BLaER1 (cell line): ENCODE results near the gene SAMD4A.

Experiments used
- H3K27ac ChIP-seq: shearing (Covaris generic); formaldehyde crosslinking; 2 replicates; pipeline ENCODE4 v1.8.1; 2022
- H3K27me3 ChIP-seq: shearing (Covaris generic); formaldehyde crosslinking; 2 replicates; pipeline ENCODE4 v1.8.1; 2022
- H3K36me3 ChIP-seq: shearing (Covaris generic); formaldehyde crosslinking; 2 replicates; pipeline ENCODE4 v1.8.1; 2022
- H3K4me1 ChIP-seq: shearing (Covaris generic); formaldehyde crosslinking; 2 replicates; pipeline ENCODE4 v1.8.1; 2022
- H3K4me2 ChIP-seq: shearing (Covaris generic); formaldehyde crosslinking; 2 replicates; pipeline ENCODE4 v1.8.1; 2022
- H3K4me3 ChIP-seq: shearing (Covaris generic); formaldehyde crosslinking; 2 replicates; pipeline ENCODE4 v1.8.1; 2022
- H3K9ac ChIP-seq: shearing (Covaris generic); formaldehyde crosslinking; 2 replicates; pipeline ENCODE4 v1.8.1; 2022
- H3K9me3 ChIP-seq: shearing (Covaris generic); formaldehyde crosslinking; 2 replicates; pipeline ENCODE4 v1.8.1; 2022
- H4K20me1 ChIP-seq: shearing (Covaris generic); formaldehyde crosslinking; 2 replicates; pipeline ENCODE4 v1.8.1; 2022
- Cebpa-rat ChIP-seq: shearing (Covaris generic); IDR thresholded peaks from 2 replicates; pipeline ENCODE4 v1.8.1; 2022

SAMD4A gene

GRCh38 chr14:54565785-54566409 is 1.0 kb upstream of the SAMD4A start:
- peak overlapping the region; percentile 98 for H3K4me2 ChIP-seq
- no peak for TF ChIP-seq Cebpa-rat
- peaks cover 22% of the 10 kb centered on the region for H4K20me1 ChIP-seq
- H3K9me3 ChIP-seq: no peaks in the 10 kb centered on the region
- peaks cover 36% of the 10 kb centered on the region for H3K4me1 ChIP-seq
- peak overlapping the region; percentile 91 for H3K27ac ChIP-seq
- H3K9ac ChIP-seq: peak overlapping the region; percentile 89
- H3K27me3 ChIP-seq: peaks cover 13% of the 10 kb centered on the region; the same call in 1 of the 2 replicates
- peaks cover 5% of the 10 kb centered on the region; the same call in 1 of the 2 replicates for H3K36me3 ChIP-seq
- peak overlapping the region; percentile 95 for H3K4me3 ChIP-seq

- H3K4me1 ChIP-seq: peaks cover 36% of the 10 kb centered on the region
- H3K9me3 ChIP-seq: peaks cover 12% of the 10 kb centered on the region
- peaks cover 22% of the 10 kb centered on the region for H4K20me1 ChIP-seq
- H3K36me3 ChIP-seq: peaks cover 19% of the 10 kb centered on the region
- no peak for TF ChIP-seq Cebpa-rat
- H3K9ac ChIP-seq: peak overlapping the region; percentile 89
- peak overlapping the region; percentile 95 for H3K4me3 ChIP-seq
- H3K27ac ChIP-seq: peak overlapping the region; percentile 84
- H3K4me2 ChIP-seq: peak overlapping the region; percentile 98
- H3K27me3 ChIP-seq: peaks cover 13% of the 10 kb centered on the region; the same call in 1 of the 2 replicates
Observed at GRCh38 chr14:54567224-54567638, 303 bp downstream of the SAMD4A start.

- Histone ChIP-seq H3K9me3 (peaks cover 19% of the 10 kb centered on the region), H3K4me3 (peak overlapping the region; percentile 95), H3K9ac (peak overlapping the region; percentile 89), H3K36me3 (peaks cover 25% of the 10 kb centered on the region), H4K20me1 (peaks cover 22% of the 10 kb centered on the region), H3K4me2 (peak overlapping the region; percentile 98), H3K4me1 (peaks cover 36% of the 10 kb centered on the region), H3K27ac (peak overlapping the region; percentile 84), H3K27me3 (peaks cover 13% of the 10 kb centered on the region; the same call in 1 of the 2 replicates)
- TF ChIP-seq Cebpa-rat: no peak
Observed at GRCh38 chr14:54567639-54568561, 972 bp downstream of the SAMD4A start.

GRCh38 chr14:54568821-54569595 is 2.1 kb downstream of the SAMD4A start:
- H3K36me3 ChIP-seq: peaks cover 36% of the 10 kb centered on the region

GRCh38 chr14:54570047-54570446 is 3.1 kb downstream of the SAMD4A start:
- Histone ChIP-seq H3K4me1 (peaks cover 26% of the 10 kb centered on the region), H3K4me2 (peak overlapping the region; percentile 98), H3K36me3 (peaks cover 46% of the 10 kb centered on the region)

More at GRCh38 chr14:54568821-54569595, 2.1 kb downstream of the SAMD4A start:
- TF ChIP-seq Cebpa-rat: no peak
- peaks cover 28% of the 10 kb centered on the region for H4K20me1 ChIP-seq
- H3K4me2 ChIP-seq: peak overlapping the region; percentile 98
- H3K27ac ChIP-seq: peak overlapping the region; percentile 8; the same call in 1 of the 2 replicates
- peak overlapping the region; percentile 56 for H3K9ac ChIP-seq
- peak overlapping the region; percentile 95 for H3K4me3 ChIP-seq
- H3K9me3 ChIP-seq: peaks cover 28% of the 10 kb centered on the region
- H3K27me3 ChIP-seq: peaks cover 13% of the 10 kb centered on the region; the same call in 1 of the 2 replicates
- H3K4me1 ChIP-seq: peaks cover 36% of the 10 kb centered on the region

GRCh38 chr14:54570631-54571415 is 3.9 kb downstream of the SAMD4A start:
- H3K27ac ChIP-seq: no peak overlapping the region
- TF ChIP-seq Cebpa-rat: no peak
- no peaks in the 10 kb centered on the region; the same call in 1 of the 2 replicates for H3K27me3 ChIP-seq
- H4K20me1 ChIP-seq: peaks cover 46% of the 10 kb centered on the region
- H3K4me1 ChIP-seq: peaks cover 22% of the 10 kb centered on the region
- H3K4me3 ChIP-seq: no peak overlapping the region
- peaks cover 54% of the 10 kb centered on the region for H3K36me3 ChIP-seq
- peak overlapping the region; percentile 98 for H3K4me2 ChIP-seq
- H3K9me3 ChIP-seq: peaks cover 28% of the 10 kb centered on the region
- H3K9ac ChIP-seq: no peak overlapping the region

More at GRCh38 chr14:54570047-54570446, 3.1 kb downstream of the SAMD4A start:
- Histone ChIP-seq H3K27ac (no peak overlapping the region), H3K9ac (no peak overlapping the region), H3K27me3 (peaks cover 7% of the 10 kb centered on the region; the same call in 1 of the 2 replicates), H4K20me1 (peaks cover 38% of the 10 kb centered on the region), H3K9me3 (peaks cover 28% of the 10 kb centered on the region), H3K4me3 (peak overlapping the region; percentile 95; the same call in 1 of the 2 replicates)
- TF ChIP-seq Cebpa-rat: no peak

- H3K4me3 ChIP-seq: peak overlapping the region; percentile 14; the same call in 1 of the 2 replicates
- no peak overlapping the region for H3K27ac ChIP-seq
- H4K20me1 ChIP-seq: peaks cover 61% of the 10 kb centered on the region
- no peak overlapping the region for H3K4me2 ChIP-seq
- H3K36me3 ChIP-seq: peaks cover 69% of the 10 kb centered on the region
- H3K9me3 ChIP-seq: peaks cover 28% of the 10 kb centered on the region
- H3K9ac ChIP-seq: no peak overlapping the region
- H3K4me1 ChIP-seq: peaks cover 22% of the 10 kb centered on the region
- no peaks in the 10 kb centered on the region for H3K27me3 ChIP-seq
- no peak for TF ChIP-seq Cebpa-rat
Observed at GRCh38 chr14:54572316-54572715, 5.4 kb downstream of the SAMD4A start.

GRCh38 chr14:54574528-54574927 is 7.6 kb downstream of the SAMD4A start:
- H3K36me3 ChIP-seq: peaks cover 88% of the 10 kb centered on the region
- H4K20me1 ChIP-seq: peaks cover 74% of the 10 kb centered on the region
- no peak for TF ChIP-seq Cebpa-rat
- peaks cover 13% of the 10 kb centered on the region for H3K4me1 ChIP-seq
- H3K27me3 ChIP-seq: no peaks in the 10 kb centered on the region
- no peak overlapping the region for H3K9ac ChIP-seq
- peaks cover 28% of the 10 kb centered on the region for H3K9me3 ChIP-seq
- no peak overlapping the region for H3K4me3 ChIP-seq
- no peak overlapping the region for H3K4me2 ChIP-seq
- no peak overlapping the region for H3K27ac ChIP-seq
